Subcutaneous preadipocyte (primary cell): Measurements from ENCODE around the gene SUMO1. TPM values are rescaled to one million over a fixed set of nuclear protein-coding genes. Genes with fewer than 3 reads are reported as not detected.
A peak's percentile ranks its signal among the peaks of the same experiment; 100 is the strongest.

Experiments used
- small RNA-seq: library from RNA; depleted of rRNA; stranded (forward); fragments of <200 nt; gene quantifications from one replicate; pipeline ENCODE3, GENCODE V24; 2012
- total RNA-seq: library from RNA; depleted of rRNA; stranded (reverse); fragments of >200 nt; gene quantifications from 2 replicates; pipeline ENCODE4 v1.2.3, GENCODE V29; 2012

Gene SUMO1
- total RNA-seq, result 79.4 and 90.3 TPM in 2 replicates

GRCh38 chr2:202238234-202239197 lies at the start of gene SUMO1:
TSS of gene SUMO1 (minus strand) at chr2:202238597. CDS start at chr2:202238451, 146 bp downstream.

GRCh38 chr2:202265467-202266277 lies 27.3 kb upstream of the SUMO1 start, which contains the start of gene NOP58:
TSS of gene NOP58 (plus strand) at chr2:202265763. CDS start at chr2:202265942, 179 bp downstream.

Small RNA genes lying within 50 kb of the gene (small RNA-seq; reads per million reads assigned to genes)
- gene AC079354.2, result not detected
- not detected for gene RF00575
- gene SNORD70, result 213 reads per million, percentile 99 among the genes with 10 or more reads in this experiment

Other genes starting within 250 kb of the SUMO1 start
- 5.1 and 7.0 TPM in 2 replicates for gene FZD7, start 204.7 kb downstream of the SUMO1 start, total RNA-seq
- not detected in 2 replicates for gene KIAA2012, start 165.3 kb downstream of the SUMO1 start, total RNA-seq
- 68.7 and 86.2 TPM in 2 replicates for gene NOP58, start 27.2 kb upstream of the SUMO1 start, total RNA-seq
- gene BMPR2, start 137.7 kb upstream of the SUMO1 start, total RNA-seq, result 14.7 and 16.6 TPM in 2 replicates